HG03354 (cell line): ENCODE results near the gene NCKAP5.

Source experiments
- ATAC-seq: cut with Tn5 transposase; IDR thresholded peaks from one replicate; pipeline ENCODE4 v1.9.1; 2021; ENCODE audit warnings: mild to moderate bottlenecking; ENCODE audit not compliant: unreplicated experiment, poor library complexity, severe bottlenecking

The NCKAP5 gene

DNA sequence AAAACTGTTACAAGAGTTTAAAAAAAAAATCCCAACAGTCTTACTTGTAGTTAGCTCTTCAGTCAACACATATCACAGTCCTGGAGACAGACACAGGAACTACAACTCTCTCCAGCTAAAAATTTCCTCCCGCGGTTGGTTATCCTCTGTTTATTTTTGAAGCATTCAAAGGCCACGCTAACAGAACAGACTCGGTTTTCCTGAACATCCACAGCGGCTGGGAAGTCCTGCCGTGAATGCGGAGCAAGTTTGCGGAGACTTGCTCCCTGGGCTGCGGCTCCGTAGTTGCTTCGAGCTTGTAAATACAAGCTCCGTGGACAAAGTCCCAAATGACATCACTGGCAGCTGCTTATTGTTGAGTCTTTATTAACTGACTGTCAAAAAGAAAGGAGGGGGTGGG is at the start of gene NCKAP5:
Gene NCKAP5 (minus strand): TSS at position 292 of the 400 bp plus-strand sequence. CDS start 50,937 bp downstream, outside the sequence.
- ATAC-seq, result no peak

DNA sequence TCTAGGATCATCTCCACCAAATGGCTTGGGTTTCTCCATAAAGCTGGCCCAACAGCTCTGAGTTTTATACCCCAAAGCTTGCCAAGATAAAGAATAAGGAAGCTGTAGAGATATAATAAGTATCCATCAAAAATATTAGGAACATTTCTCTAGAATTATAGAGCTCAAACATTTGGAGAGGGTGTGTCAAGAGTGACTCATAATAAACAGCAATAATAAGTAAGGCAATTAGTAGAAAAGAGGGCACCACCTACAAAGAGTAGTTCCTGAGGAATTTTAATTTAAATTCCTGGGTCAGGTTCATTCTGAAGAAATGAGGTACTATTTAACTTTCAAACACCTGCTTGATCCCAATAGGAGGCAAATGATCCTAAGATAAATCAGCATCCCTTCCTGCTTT is 41.4 kb upstream of the NCKAP5 start:
- ATAC-seq, result no peak

DNA sequence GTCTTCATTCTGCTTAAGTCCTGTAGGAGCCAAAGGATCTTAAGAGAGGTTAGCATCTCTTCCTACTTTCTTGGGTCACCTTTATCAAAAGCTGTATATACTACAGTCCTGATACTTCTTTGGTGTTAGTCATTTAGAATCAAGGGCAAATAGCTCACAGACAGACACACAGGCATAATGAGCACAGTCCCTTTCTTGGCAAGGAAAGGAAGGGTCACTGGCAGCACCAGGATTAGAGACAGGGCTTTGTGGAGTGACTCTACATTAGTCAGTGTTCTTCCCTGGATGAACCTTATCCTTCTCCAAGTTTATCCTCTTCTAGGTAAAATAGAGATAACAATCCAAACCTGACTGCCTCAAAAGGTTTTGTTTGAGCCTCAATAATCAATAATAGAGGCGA is 40.0 kb upstream of the NCKAP5 start:
- no peak for ATAC-seq

DNA sequence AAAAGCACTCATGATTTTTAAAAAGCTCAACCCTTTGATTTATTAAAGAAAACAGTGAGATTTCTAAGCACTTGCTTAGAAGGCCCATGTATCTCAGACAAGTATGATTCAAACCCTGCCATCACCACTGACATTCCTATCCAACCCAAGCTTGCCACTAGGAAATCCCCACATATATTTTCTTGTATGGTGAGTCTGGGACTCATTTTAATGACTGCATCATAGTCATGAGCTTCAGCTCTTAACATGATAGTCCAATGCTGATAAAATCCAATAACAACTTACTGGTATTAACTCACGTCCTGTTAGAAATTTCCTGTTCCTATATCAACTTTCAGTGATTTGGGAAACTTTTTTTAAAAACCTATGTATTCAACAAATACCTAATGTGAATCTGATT is 39.4 kb upstream of the NCKAP5 start:
- no peak for ATAC-seq

DNA sequence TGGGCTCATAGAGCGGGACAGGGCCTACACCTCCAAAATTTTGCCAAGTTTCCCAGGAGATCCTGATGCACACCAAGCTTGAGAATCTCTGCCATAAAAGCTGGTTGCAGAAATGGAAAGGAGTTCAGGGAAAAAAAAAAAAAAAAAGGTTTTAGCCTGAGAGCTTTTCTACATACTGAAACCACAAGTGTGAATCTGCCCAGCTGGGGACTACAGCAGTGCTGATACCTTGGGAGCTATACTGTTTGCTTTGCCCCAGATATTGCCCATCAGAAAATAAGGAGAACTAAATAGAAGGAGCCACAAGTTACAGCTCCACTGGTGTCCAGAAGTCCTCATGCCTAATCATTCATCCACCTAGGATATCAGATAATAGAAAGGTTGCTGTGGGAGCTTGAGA is 38.4 kb upstream of the NCKAP5 start:
- ATAC-seq, result no peak

DNA sequence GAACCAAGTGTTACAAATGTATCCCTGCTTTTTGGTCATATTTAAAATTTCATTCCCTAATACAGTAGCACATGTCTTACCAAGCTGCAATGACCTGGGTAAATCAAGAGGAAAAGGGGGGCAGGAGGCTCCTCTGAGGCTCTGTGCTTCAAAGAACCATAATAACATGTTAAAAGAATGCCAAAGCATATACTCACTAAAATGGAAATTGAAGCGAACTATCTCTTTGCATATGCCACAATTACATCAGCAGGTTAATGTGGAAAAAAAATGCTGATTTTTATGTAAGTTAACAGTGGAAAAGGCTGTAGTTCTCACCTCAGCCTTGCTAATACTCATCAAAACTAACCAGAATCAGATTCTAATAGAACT is 37.5 kb upstream of the NCKAP5 start:
- ATAC-seq, result no peak

- no peak for ATAC-seq
Observed at GRCh38 chr2:133605011-133605765, 36.9 kb upstream of the NCKAP5 start.

DNA sequence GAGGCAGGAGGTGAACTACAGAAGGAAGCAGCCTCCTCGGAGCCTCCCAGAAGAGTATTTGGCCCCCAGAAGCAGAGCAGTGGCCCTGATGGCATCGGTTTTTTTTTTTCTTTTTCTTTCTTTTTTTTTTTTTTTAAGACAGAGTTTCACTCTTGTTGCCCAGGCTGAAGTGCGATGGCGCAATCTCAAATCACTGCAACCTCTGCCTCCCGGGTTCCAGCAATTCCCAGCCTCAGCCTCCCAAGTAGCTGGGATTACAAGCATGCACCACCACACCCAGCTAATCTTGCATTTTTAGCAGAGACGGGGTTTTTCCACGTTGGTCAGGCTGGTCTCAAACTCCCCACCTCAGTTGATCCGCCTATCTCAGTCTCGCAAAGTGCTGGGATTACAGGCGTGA is 34.8 kb upstream of the NCKAP5 start:
- ATAC-seq, result no peak

- no peak for ATAC-seq
Observed at GRCh38 chr2:133602538-133602937, 34.3 kb upstream of the NCKAP5 start.

GRCh38 chr2:133600266-133600928 is 32.1 kb upstream of the NCKAP5 start:
- ATAC-seq, result no peak

DNA sequence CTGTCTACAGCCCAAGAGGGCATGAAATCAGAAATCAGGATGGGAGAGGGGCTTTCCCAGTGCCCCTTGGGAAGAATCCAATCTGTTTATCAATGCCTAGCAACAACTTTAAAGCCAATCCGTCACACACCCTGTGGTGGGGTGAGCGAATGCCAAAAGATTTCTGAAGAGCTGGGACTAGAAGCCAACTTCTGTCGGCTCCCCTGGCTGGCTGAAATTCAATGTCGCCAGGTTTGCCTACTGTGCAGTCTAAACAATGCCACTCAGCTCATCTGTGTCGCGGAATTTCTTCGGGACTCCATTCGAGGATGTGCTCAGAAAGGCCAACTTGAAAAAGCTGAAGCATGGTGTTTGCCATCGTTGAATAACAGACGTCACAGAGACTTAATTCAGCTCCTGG is 31.5 kb upstream of the NCKAP5 start:
- ATAC-seq, result no peak

- ATAC-seq, result no peak
Observed at GRCh38 chr2:133599211-133599803, 31.0 kb upstream of the NCKAP5 start.

- no peak for ATAC-seq
Observed at GRCh38 chr2:133598769-133599168, 30.5 kb upstream of the NCKAP5 start.

GRCh38 chr2:133596701-133597393 is 28.6 kb upstream of the NCKAP5 start:
- ATAC-seq, result no peak

DNA sequence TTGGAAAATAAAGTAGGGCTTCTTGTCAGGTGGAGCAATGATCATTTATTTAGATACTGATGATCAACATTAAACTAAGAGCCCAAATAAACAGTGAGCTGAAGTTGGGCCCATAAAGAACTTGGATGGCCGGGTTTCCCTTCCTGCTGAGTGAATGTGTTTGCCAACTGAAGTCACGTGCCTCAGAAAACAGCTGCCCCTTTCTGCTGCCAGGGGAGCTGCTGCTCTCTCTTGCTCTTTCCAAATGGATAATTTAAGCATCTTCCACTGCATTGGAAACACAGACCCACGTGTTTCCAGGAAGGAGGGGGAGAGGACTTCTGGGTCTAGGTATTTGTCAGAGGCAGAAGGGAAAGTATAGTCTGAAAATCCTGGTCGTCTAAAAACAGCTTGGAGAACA is 22.9 kb upstream of the NCKAP5 start:
- ATAC-seq, result no peak

- ATAC-seq, result no peak
Observed at GRCh38 chr2:133589456-133589855, 21.2 kb upstream of the NCKAP5 start.

DNA sequence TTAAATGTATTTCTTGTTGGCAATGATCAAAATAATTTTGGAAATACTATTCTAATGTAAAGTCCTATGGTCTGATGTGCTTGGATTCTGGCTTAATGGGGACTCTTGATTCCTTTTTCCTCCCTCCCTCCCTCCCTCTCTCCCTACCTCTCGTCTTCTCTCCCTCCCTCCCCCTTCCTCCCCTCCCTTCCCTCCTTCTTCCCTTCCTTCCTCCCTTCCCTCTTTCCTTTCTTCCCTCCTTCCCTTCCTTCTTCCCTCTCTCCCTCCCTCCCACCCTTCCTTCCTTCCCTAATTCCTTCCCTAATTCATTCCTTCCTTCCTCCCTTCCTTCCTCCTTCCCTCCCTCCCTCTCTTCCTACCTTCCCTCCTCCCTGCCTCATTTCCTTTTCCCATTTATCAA is 19.9 kb upstream of the NCKAP5 start:
- ATAC-seq, result no peak

GRCh38 chr2:133586978-133587377 is 18.7 kb upstream of the NCKAP5 start:
- ATAC-seq, result no peak

DNA sequence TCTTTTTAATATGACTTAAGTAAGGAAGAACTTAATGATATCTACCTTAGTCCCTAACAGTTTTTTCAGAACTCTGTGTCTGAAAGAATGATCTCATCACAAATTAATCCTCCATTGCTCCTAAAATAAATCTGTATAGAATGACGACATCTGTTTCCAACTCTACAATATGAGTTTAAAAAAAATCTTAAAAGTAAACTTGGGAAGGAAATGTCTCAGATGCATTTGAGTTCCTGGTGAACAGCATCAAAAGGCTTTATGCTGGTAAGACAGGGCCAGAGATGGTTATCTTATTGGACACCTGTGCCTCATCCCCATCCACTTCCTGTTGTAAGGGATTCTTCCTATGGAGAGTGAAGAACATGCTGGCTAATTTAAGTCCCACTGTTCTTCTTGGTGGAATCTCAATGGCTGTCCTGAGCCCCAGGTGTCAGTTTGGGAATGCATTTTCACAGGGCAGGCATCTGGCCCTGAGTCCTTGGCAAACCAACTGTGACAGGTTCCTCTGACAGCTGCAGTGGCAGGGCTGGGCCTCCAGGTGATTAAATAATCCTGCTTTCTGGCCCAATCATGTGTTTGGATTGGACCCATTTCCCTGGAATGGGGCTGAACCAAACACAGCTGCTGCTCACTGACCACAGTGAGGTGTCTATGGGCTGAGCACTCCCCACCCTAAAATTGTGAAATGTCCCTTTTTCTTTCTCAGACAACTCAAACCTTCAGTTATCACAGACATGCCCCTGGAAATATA is 12.9 kb upstream of the NCKAP5 start:
- ATAC-seq, result no peak

DNA sequence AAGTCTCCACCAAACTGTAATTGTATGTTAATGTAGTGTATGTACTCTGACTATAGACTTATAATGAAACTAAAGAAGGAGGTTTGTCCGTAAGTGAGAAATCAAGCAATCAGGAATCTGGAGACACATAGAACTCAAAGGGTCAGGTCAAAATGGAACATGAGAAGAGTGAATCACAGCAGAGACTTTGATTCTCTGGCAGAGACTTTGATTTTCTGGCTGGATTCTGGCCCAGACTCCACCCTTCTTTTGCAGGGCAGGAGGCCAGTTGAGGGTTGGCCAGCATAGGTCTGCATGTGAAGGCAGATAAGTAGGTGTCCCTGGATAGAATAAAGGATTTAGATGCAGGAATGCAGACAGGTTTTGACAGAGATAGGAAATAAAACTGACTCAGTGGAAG is 11.0 kb upstream of the NCKAP5 start:
- ATAC-seq, result no peak
